GM10266 (cell line): ENCODE results near the gene ATRIP.
A peak's percentile ranks its signal among the peaks of the same experiment; 100 is the strongest.

ENCODE experiments used
- DNase-seq: peaks from one replicate; pipeline ENCODE4 v3.0.0; 2012; ENCODE audit errors: extremely low spot score
- TF ChIP-seq, protein P1 (sequence below): IDR thresholded peaks from 2 replicates; pipeline ENCODE4 v1.5.1; 2012; ENCODE audit warnings: mild to moderate bottlenecking, low read depth; ENCODE audit not compliant: control insufficient read depth, insufficient read depth; ENCODE audit errors: missing control alignments

The ATRIP gene

GRCh38 chr3:48402281-48402732 lies 44.2 kb upstream of the ATRIP start:
- no peak for DNase-seq
- TF ChIP-seq, protein P1, sequence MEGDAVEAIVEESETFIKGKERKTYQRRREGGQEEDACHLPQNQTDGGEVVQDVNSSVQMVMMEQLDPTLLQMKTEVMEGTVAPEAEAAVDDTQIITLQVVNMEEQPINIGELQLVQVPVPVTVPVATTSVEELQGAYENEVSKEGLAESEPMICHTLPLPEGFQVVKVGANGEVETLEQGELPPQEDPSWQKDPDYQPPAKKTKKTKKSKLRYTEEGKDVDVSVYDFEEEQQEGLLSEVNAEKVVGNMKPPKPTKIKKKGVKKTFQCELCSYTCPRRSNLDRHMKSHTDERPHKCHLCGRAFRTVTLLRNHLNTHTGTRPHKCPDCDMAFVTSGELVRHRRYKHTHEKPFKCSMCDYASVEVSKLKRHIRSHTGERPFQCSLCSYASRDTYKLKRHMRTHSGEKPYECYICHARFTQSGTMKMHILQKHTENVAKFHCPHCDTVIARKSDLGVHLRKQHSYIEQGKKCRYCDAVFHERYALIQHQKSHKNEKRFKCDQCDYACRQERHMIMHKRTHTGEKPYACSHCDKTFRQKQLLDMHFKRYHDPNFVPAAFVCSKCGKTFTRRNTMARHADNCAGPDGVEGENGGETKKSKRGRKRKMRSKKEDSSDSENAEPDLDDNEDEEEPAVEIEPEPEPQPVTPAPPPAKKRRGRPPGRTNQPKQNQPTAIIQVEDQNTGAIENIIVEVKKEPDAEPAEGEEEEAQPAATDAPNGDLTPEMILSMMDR = no peak

- TF ChIP-seq, protein P1 = no peak
- DNase-seq = no peak
These were observed 43.6 kb upstream of the ATRIP start for GRCh38 chr3:48402907-48403306.

- TF ChIP-seq, protein P1 = no peak
- DNase-seq = no peak
These were observed 42.8 kb upstream of the ATRIP start for GRCh38 chr3:48403533-48404439.

DNA sequence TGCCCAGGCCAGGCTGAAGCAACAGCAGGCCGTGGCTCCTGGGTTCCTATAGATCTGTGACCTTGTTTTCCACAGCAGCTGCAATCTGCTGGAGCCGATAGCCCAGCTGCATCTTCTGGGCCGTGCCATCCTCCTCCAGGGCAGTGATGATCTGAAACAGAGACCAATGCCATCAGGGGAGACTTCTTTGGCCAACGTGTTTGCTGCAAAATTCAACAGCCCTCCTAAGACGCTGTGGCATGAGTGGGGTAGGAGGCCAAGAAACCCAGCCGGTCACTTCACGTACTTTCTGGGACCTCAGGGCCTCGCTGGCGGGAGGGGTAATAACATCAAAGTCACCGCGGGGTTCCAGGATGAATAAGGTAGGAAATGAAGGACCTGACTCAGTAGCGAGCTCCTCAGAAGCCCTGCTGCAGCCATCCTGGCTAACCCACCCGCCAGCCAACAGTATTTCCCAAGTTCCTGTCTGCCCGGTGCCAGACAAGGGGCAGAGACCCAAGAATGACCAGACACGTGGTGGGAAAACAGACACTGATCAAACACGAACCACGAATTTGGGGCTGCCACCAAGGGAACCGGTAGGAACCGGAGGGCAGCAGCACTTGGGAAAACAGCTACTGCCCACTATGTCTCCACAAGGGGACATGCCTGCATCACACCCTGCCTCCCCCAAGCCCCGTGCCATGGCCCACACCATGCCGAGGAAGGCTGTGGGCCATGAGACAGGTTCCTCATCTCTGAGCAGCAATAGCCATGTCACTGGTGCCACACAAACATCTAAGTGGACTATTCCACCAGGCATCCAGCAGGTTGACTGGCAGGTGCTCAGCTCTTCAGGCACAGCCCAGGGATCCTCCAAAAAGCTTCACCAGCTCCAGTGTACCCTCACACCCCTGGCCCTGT lies 41.8 kb upstream of the ATRIP start:
- no peak for DNase-seq
- TF ChIP-seq, protein P1 = no peak

GRCh38 chr3:48405343-48405881 lies 41.1 kb upstream of the ATRIP start:
- TF ChIP-seq, protein P1 = no peak
- peak; percentile 3 for DNase-seq

DNA sequence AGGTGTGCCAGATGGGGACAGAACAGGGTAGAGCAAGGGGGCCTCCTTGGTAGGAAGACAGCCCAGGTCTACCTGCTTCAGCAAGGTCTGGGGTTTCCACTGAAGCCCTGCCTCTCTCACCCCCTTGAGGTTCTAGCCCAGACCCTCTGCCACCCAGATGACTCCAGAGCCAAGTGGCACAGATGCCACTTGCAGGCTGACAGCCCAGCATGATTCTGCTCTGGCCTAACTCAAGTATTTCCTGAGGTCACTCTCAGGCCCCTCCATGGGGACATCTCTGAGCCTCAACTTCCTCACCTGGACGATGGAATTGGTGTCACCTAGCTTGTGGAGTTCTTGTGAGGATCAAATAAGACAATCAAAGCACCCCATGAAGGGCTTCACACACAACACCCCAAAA lies 40.6 kb upstream of the ATRIP start:
- DNase-seq = peak; percentile 5
- TF ChIP-seq, protein P1 = no peak
